ENCODE measurements around the gene MYBPC1. TPM values are rescaled to one million over a fixed set of nuclear protein-coding genes. Genes with fewer than 3 reads are reported as not detected.
A peak's percentile ranks its signal among the peaks of the same experiment; 100 is the strongest.

The MYBPC1 gene
- total and polyA plus RNA-seq, 2 of the 13 experiments (the other 11 are each of a cell fraction or from before 2014, with no cell fraction given), result 0.31 to 0.53 TPM

DNA sequence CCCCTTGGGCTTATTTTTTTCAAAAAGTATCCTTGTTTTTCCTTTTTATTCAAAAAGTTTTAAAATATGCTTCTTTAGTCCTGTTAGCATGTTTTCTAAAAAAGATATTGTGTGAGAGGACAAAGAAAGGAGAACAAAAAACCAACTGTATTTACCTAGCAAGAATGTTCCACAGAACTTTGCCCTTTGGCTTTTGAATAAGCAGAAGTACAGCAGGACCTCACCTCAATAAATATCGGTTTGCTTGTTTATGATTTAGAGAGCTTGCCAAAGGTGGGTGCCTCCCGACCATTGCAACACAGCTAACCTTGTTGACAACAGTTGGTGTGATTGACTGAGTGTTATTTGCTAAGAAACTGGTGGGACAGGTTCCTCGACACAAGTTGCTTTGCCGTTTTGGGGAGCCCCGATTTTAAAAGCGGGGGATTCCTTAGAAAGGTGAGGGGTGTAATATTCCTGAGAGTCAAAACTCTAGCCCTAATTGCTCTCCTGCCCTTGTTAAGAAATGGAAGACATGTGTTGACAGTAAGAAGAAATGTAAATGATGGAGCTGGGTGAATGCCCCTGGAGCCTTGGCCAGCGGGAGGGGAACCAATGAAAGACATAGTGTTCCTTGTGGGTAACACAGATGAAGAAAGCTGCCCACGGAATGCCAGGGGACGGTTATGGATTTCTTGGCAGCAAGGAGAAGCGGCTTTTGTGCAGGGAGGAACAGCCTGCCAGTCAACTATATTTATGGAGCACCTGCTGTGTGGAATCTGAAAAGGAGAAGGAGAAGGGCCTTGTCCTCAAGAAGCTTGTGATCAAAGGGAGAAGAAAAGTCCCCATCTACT, 13.7 kb downstream of the MYBPC1 start (continued):
- peak; percentile 99 for TF ChIP-seq DPF2 (CRISPR knock-in tag; IDR thresholded peaks at IDR 0.05; ENCODE audit: borderline replicate concordance, low read depth)
- TF ChIP-seq SIN3A (IDR thresholded peaks at IDR 0.05; ENCODE audit: borderline replicate concordance, low read depth, low read length), result no peak
- TF ChIP-seq ZNF343 (CRISPR knock-in tag; IDR thresholded peaks at IDR 0.05), result no peak
- no peak for TF ChIP-seq ZNF616 (CRISPR knock-in tag; IDR thresholded peaks at IDR 0.05; ENCODE audit: low read depth)
- peak; percentile 98 for TF ChIP-seq NR2F2 (IDR thresholded peaks at IDR 0.05; ENCODE audit: borderline replicate concordance, low read depth)
- TF ChIP-seq, protein P1, sequence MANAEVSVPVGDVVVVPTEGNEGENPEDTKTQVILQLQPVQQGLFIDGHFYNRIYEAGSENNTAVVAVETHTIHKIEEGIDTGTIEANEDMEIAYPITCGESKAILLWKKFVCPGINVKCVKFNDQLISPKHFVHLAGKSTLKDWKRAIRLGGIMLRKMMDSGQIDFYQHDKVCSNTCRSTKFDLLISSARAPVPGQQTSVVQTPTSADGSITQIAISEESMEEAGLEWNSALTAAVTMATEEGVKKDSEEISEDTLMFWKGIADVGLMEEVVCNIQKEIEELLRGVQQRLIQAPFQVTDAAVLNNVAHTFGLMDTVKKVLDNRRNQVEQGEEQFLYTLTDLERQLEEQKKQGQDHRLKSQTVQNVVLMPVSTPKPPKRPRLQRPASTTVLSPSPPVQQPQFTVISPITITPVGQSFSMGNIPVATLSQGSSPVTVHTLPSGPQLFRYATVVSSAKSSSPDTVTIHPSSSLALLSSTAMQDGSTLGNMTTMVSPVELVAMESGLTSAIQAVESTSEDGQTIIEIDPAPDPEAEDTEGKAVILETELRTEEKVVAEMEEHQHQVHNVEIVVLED (CRISPR knock-in tag; IDR thresholded peaks at IDR 0.05; ENCODE audit: borderline replicate concordance), result peak; percentile 33; the same call in 1 of the 2 replicates
- TF ChIP-seq SPEN (CRISPR knock-in tag; IDR thresholded peaks at IDR 0.05; ENCODE audit: low read depth), result peak; percentile 42; the same call in 1 of the 2 replicates
- TF ChIP-seq ISX (CRISPR knock-in tag; conservative IDR thresholded peaks at IDR 0.05), result no peak
- no peak for TF ChIP-seq IKZF4 (CRISPR knock-in tag; IDR thresholded peaks at IDR 0.05; ENCODE audit: borderline replicate concordance, low read depth, not compliant biosample characterization)
- TF ChIP-seq ZNF234 (CRISPR knock-in tag; conservative IDR thresholded peaks at IDR 0.05), result no peak
- TF ChIP-seq SRF (IDR thresholded peaks at IDR 0.05; ENCODE audit: low read depth, low read length), result no peak
- TF ChIP-seq ATF7 (IDR thresholded peaks at IDR 0.05), result no peak
- no peak; the same call in 1 of the 2 replicates for TF ChIP-seq ATF7 (CRISPR knock-in tag; IDR thresholded peaks at IDR 0.05)
- TF ChIP-seq HDAC1 (CRISPR knock-in tag; IDR thresholded peaks at IDR 0.05), result peak; percentile 71
- TF ChIP-seq, protein P2, sequence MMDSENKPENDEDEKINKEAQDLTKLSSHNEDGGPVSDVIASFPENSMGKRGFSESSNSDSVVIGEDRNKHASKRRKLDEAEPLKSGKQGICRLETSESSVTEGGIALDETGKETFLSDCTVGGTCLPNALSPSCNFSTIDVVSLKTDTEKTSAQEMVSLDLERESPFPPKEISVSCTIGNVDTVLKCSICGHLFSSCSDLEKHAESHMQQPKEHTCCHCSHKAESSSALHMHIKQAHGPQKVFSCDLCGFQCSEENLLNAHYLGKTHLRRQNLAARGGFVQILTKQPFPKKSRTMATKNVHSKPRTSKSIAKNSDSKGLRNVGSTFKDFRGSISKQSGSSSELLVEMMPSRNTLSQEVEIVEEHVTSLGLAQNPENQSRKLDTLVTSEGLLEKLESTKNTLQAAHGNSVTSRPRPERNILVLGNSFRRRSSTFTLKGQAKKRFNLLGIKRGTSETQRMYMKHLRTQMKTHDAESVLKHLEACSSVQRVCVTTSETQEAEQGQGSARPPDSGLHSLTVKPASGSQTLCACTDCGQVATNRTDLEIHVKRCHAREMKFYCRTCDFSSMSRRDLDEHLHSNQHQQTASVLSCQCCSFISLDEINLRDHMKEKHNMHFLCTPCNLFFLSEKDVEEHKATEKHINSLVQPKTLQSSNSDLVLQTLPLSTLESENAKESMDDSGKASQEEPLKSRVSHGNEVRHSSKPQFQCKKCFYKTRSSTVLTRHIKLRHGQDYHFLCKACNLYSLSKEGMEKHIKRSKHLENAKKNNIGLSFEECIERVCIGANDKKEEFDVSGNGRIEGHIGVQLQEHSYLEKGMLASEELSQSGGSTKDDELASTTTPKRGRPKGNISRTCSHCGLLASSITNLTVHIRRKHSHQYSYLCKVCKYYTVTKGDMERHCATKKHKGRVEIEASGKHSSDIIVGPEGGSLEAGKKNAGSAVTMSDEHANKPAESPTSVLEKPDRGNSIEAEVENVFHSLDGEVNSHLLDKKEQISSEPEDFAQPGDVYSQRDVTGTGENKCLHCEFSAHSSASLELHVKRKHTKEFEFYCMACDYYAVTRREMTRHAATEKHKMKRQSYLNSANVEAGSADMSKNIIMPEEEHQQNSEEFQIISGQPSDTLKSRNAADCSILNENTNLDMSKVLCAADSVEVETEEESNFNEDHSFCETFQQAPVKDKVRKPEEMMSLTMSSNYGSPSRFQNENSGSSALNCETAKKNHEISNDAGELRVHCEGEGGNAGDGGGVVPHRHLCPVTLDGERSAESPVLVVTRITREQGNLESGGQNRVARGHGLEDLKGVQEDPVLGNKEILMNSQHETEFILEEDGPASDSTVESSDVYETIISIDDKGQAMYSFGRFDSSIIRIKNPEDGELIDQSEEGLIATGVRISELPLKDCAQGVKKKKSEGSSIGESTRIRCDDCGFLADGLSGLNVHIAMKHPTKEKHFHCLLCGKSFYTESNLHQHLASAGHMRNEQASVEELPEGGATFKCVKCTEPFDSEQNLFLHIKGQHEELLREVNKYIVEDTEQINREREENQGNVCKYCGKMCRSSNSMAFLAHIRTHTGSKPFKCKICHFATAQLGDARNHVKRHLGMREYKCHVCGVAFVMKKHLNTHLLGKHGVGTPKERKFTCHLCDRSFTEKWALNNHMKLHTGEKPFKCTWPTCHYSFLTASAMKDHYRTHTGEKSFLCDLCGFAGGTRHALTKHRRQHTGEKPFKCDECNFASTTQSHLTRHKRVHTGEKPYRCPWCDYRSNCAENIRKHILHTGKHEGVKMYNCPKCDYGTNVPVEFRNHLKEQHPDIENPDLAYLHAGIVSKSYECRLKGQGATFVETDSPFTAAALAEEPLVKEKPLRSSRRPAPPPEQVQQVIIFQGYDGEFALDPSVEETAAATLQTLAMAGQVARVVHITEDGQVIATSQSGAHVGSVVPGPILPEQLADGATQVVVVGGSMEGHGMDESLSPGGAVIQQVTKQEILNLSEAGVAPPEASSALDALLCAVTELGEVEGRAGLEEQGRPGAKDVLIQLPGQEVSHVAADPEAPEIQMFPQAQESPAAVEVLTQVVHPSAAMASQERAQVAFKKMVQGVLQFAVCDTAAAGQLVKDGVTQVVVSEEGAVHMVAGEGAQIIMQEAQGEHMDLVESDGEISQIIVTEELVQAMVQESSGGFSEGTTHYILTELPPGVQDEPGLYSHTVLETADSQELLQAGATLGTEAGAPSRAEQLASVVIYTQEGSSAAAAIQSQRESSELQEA (CRISPR knock-in tag; IDR thresholded peaks at IDR 0.05; ENCODE audit: not compliant biosample characterization), result no peak
- no peak for TF ChIP-seq PCBP2 (optimal IDR thresholded peaks at IDR 0.05; ENCODE audit: low read depth, low read length, poor library complexity, severe bottlenecking)
- TF ChIP-seq ARID2 (CRISPR knock-in tag; IDR thresholded peaks at IDR 0.05; ENCODE audit: borderline replicate concordance), result no peak
- no peak for TF ChIP-seq RNF2 (conservative IDR thresholded peaks at IDR 0.05; ENCODE audit: low read depth)
